Stimulated activated CD4-positive, alpha-beta T cell treated with anti-CD3 and anti-CD28 coated beads, Interleukin-12 subunit alpha, Interleukin-12 subunit beta, amount 100 ng/mL, for 24 hours (primary cell): ENCODE results near the gene NDUFV2.

Experiments
- DNase-seq, 2 experiments: peaks; one replicate each; pipeline ENCODE4 v3.0.0-alpha.2; 2020; ENCODE audit warnings: low read depth in 2 of 2

NDUFV2 gene

GRCh38 chr18:9117980-9118841 lies 15.7 kb downstream of the NDUFV2 start:
- no peak for DNase-seq

- no peak for DNase-seq
Observed at GRCh38 chr18:9120796-9121195, 18.3 kb downstream of the NDUFV2 start.

- no peak for DNase-seq
Observed at GRCh38 chr18:9123520-9123919, 21.0 kb downstream of the NDUFV2 start.

GRCh38 chr18:9124824-9125223 lies 22.3 kb downstream of the NDUFV2 start:
- DNase-seq = no peak

GRCh38 chr18:9126337-9126736 lies 23.8 kb downstream of the NDUFV2 start:
- no peak for DNase-seq

GRCh38 chr18:9130195-9130594 lies 27.7 kb downstream of the NDUFV2 start:
- DNase-seq = no peak

GRCh38 chr18:9130806-9131205 lies 28.3 kb downstream of the NDUFV2 start:
- DNase-seq = no peak

GRCh38 chr18:9132628-9133027 lies 30.1 kb downstream of the NDUFV2 start:
- DNase-seq = no peak

- DNase-seq = no peak
Observed at GRCh38 chr18:9133225-9133624, 30.7 kb downstream of the NDUFV2 start.

GRCh38 chr18:9135081-9135911 lies 32.8 kb downstream of the NDUFV2 start:
- no peak for DNase-seq

GRCh38 chr18:9135912-9136314 lies 33.4 kb downstream of the NDUFV2 start:
- no peak for DNase-seq

- DNase-seq = peak; percentile 94
Observed at GRCh38 chr18:9136315-9137155, 34.0 kb downstream of the NDUFV2 start, which contains the start of gene ANKRD12. Gene ANKRD12, plus strand, starts transcription at chr18:9136781. Its CDS starts 45,652 bp downstream, at chr18:9182433.

GRCh38 chr18:9137168-9138066 lies 34.9 kb downstream of the NDUFV2 start:
- peak; percentile 39 to 48 for DNase-seq

GRCh38 chr18:9139400-9140039 lies 37.0 kb downstream of the NDUFV2 start:
- DNase-seq = no peak

GRCh38 chr18:9140381-9140780 lies 37.9 kb downstream of the NDUFV2 start:
- DNase-seq = no peak

GRCh38 chr18:9140984-9141383 lies 38.5 kb downstream of the NDUFV2 start:
- no peak for DNase-seq

GRCh38 chr18:9146224-9146623 lies 43.7 kb downstream of the NDUFV2 start:
- no peak for DNase-seq

- DNase-seq = no peak
Observed at GRCh38 chr18:9147440-9148202, 45.1 kb downstream of the NDUFV2 start.

- DNase-seq = no peak
Observed at GRCh38 chr18:9148203-9148552, 45.7 kb downstream of the NDUFV2 start.

- DNase-seq = no peak
Observed at GRCh38 chr18:9150121-9150520, 47.6 kb downstream of the NDUFV2 start.
